ENCODE data around the gene CDC6.
A peak's percentile ranks its signal among the peaks of the same experiment; 100 is the strongest.

The CDC6 gene

DNA sequence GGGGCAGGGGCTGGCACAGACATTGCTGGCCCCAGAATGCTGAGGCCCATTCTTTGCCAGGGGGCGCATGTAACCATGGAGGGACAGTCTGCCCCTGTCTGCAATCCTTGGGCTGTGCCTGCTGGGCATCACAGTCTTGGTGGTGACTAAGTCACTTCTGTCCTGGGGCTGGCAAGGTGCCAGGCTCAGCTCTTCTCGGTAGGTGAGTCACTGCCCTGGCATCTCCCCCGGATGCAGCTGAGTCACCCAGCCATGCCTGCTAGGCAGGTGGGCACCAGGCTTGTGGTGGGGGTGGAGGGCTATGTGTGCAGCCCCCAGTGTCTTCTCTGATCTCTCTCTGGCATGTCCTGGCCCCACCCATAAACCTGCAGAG is 26.9 kb downstream of the CDC6 start:
- no peaks in the 10 kb centered on the region for H3K27me3 ChIP-seq (replicated peaks)
- no peak overlapping the region for H3K4me3 ChIP-seq (ENCODE audit: low read depth, low read length)
- no peaks in the 10 kb centered on the region for H3K36me3 ChIP-seq (replicated peaks)
- TF ChIP-seq CTCF (IDR thresholded peaks at IDR 0.05; ENCODE audit: low read depth, low read length, missing control alignments): no peak
- DNase-seq: peak; percentile 82
- H3K27ac ChIP-seq: no peak overlapping the region
- in situ Hi-C loops (cut with HindIII; ENCODE audit: low pct_ligation_motif_present, low sequenced_read_pairs): loop anchor here (25.0 kb wide), 1 partner anchor 223 kb away; no protein-coding TSS in a partner anchor

GRCh38 chr17:40315206-40315605 is 27.5 kb downstream of the CDC6 start:
- no peaks in the 10 kb centered on the region for H3K36me3 ChIP-seq (replicated peaks)
- DNase-seq: no peak
- H3K27ac ChIP-seq: no peak overlapping the region
- TF ChIP-seq CTCF (IDR thresholded peaks at IDR 0.05; ENCODE audit: low read depth, low read length, missing control alignments): no peak
- in situ Hi-C loops (cut with HindIII; ENCODE audit: low pct_ligation_motif_present, low sequenced_read_pairs): loop anchor here (25.0 kb wide), 1 partner anchor 222 kb away; no protein-coding TSS in a partner anchor
- no peaks in the 10 kb centered on the region for H3K27me3 ChIP-seq (replicated peaks)
- no peak overlapping the region for H3K4me3 ChIP-seq (ENCODE audit: low read depth, low read length)

DNA sequence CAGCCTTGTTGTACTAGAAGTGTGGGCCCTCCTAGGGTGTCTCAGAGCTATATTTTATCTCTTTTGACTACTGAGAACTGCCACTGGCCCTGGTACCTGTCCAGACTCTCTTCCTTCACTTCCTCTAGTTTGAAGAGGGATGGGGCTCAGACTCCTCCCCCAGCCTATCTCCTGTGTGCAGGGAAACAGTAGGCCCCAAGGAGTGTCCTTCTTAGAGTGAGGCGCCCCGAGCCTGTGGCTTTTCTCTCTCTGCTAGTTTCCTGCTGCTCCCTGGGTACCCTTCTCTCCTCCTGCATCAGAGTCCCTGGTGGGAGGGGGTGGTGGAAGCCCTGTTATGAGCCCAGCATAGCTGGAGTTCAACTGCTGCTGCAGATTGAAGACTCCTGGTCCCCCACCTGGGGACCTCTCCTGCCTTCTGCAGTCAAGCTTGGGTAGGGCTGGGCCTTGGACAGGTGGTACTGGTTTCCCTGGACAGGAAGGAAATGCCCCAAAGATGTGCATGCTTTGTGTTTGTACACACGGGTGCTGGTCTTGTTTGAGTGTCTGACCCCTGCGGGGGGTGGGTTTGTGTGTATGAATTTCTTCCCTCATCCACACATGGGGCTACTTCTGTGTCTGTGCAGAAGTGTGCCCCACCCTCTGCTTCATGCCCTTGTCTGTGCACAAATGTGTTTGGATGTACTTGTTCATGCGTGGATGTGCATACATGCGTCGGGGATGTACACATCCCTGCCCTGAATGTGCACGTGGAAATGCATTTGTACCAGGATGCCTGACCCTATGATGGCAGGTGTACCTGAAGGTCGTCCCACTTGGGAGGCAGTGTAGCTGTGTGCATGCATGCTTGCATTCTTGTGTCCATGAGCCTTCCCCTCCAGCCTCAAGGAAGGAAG is 28.2 kb downstream of the CDC6 start:
- no peak for DNase-seq
- H3K4me3 ChIP-seq (ENCODE audit: low read depth, low read length): peak overlapping the region; percentile 9
- no peak for TF ChIP-seq CTCF (IDR thresholded peaks at IDR 0.05; ENCODE audit: low read depth, low read length, missing control alignments)
- H3K27ac ChIP-seq: no peak overlapping the region
- H3K36me3 ChIP-seq (replicated peaks): no peaks in the 10 kb centered on the region
- in situ Hi-C loops (cut with HindIII; ENCODE audit: low pct_ligation_motif_present, low sequenced_read_pairs): loop anchor here (25.0 kb wide), 1 partner anchor 221 kb away; no protein-coding TSS in a partner anchor
- no peaks in the 10 kb centered on the region for H3K27me3 ChIP-seq (replicated peaks)

GRCh38 chr17:40316571-40317344 is 29.1 kb downstream of the CDC6 start:
- peak overlapping the region; percentile 26 for H3K4me3 ChIP-seq (ENCODE audit: low read depth, low read length)
- in situ Hi-C loops (cut with HindIII; ENCODE audit: low pct_ligation_motif_present, low sequenced_read_pairs): loop anchor here (25.0 kb wide), 1 partner anchor 221 kb away; no protein-coding TSS in a partner anchor
- no peaks in the 10 kb centered on the region for H3K27me3 ChIP-seq (replicated peaks)
- H3K27ac ChIP-seq: peak overlapping the region; percentile 60
- H3K36me3 ChIP-seq (replicated peaks): no peaks in the 10 kb centered on the region
- peak; percentile 61 for DNase-seq
- no peak for TF ChIP-seq CTCF (IDR thresholded peaks at IDR 0.05; ENCODE audit: low read depth, low read length, missing control alignments)

DNA sequence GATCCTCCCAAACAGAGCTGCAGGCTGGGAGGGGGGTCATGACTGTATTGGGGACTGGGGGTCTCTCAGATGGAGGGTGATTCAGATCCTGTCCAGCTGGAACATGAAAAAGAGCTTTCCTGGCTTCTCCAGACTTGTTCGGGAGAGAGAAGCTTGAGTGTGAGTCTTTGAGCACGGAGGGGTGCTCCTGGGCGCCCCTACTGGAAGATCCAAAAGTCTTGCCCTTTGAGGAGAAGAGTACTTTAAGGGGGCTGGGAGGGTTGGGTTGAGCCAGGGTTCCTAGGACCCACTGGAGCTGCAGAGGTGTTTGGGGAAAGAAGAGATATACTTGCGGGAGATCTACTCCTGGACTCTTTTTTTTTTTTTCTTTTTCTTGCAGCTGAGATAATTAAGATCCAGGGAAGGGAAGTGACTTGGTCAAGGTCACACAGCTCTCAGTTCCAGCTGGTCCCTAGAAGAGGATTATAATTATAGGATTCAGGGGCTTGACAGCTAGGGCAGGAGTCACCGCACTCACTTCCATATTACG is 29.7 kb downstream of the CDC6 start:
- in situ Hi-C loops (cut with HindIII; ENCODE audit: low pct_ligation_motif_present, low sequenced_read_pairs): loop anchor here (25.0 kb wide), 1 partner anchor 220 kb away; no protein-coding TSS in a partner anchor
- H3K27ac ChIP-seq: peak overlapping the region; percentile 89
- no peaks in the 10 kb centered on the region for H3K36me3 ChIP-seq (replicated peaks)
- H3K27me3 ChIP-seq (replicated peaks): no peaks in the 10 kb centered on the region
- peak overlapping the region; percentile 89 for H3K4me3 ChIP-seq (ENCODE audit: low read depth, low read length)
- TF ChIP-seq CTCF (IDR thresholded peaks at IDR 0.05; ENCODE audit: low read depth, low read length, missing control alignments): peak; percentile 85
- DNase-seq: peak; percentile 65
